Measurements from ENCODE around the gene AKR7A3. TPM values are rescaled to one million over a fixed set of nuclear protein-coding genes. Genes with fewer than 3 reads are reported as not detected.

Gene AKR7A3
- total RNA-seq, 1 experiment from 2014 or later: 1.5 TPM

- Mint-ChIP-seq H3K27ac (peak overlapping the region; percentile 86), H3K4me1 (no peaks in the 10 kb centered on the region), H3K9me3 (no peaks in the 10 kb centered on the region), H3K27me3 (ENCODE audit: low read depth) (no peaks in the 10 kb centered on the region), H3K36me3 (peaks cover 6% of the 10 kb centered on the region; the same call in 1 of the 2 replicates), H3K4me3 (no peak overlapping the region)
- no peak for DNase-seq (ENCODE audit: low spot score)
- TF ChIP-seq, protein P1, sequence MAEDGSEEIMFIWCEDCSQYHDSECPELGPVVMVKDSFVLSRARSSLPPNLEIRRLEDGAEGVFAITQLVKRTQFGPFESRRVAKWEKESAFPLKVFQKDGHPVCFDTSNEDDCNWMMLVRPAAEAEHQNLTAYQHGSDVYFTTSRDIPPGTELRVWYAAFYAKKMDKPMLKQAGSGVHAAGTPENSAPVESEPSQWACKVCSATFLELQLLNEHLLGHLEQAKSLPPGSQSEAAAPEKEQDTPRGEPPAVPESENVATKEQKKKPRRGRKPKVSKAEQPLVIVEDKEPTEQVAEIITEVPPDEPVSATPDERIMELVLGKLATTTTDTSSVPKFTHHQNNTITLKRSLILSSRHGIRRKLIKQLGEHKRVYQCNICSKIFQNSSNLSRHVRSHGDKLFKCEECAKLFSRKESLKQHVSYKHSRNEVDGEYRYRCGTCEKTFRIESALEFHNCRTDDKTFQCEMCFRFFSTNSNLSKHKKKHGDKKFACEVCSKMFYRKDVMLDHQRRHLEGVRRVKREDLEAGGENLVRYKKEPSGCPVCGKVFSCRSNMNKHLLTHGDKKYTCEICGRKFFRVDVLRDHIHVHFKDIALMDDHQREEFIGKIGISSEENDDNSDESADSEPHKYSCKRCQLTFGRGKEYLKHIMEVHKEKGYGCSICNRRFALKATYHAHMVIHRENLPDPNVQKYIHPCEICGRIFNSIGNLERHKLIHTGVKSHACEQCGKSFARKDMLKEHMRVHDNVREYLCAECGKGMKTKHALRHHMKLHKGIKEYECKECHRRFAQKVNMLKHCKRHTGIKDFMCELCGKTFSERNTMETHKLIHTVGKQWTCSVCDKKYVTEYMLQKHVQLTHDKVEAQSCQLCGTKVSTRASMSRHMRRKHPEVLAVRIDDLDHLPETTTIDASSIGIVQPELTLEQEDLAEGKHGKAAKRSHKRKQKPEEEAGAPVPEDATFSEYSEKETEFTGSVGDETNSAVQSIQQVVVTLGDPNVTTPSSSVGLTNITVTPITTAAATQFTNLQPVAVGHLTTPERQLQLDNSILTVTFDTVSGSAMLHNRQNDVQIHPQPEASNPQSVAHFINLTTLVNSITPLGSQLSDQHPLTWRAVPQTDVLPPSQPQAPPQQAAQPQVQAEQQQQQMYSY (CRISPR knock-in tag; IDR thresholded peaks at IDR 0.05): no peak
- TF ChIP-seq TEAD4 (CRISPR knock-in tag; IDR thresholded peaks at IDR 0.05) (no peak), STAT6 (CRISPR knock-in tag; conservative IDR thresholded peaks at IDR 0.05; ENCODE audit: low read depth) (no peak), GABPB1 (CRISPR knock-in tag; IDR thresholded peaks at IDR 0.05) (no peak), CREB1 (CRISPR knock-in tag; IDR thresholded peaks at IDR 0.05) (no peak)
- ChIA-PET POLR2A (no interaction called here), CTCF (interaction anchor here (1.1 kb wide), 1 partner anchor 324 kb away, joined by 4 read pairs; no protein-coding TSS in a partner anchor)
- ATAC-seq: no peak
These were observed 41.0 kb upstream of the AKR7A3 start for GRCh38 chr1:19329611-19330010.

DNA sequence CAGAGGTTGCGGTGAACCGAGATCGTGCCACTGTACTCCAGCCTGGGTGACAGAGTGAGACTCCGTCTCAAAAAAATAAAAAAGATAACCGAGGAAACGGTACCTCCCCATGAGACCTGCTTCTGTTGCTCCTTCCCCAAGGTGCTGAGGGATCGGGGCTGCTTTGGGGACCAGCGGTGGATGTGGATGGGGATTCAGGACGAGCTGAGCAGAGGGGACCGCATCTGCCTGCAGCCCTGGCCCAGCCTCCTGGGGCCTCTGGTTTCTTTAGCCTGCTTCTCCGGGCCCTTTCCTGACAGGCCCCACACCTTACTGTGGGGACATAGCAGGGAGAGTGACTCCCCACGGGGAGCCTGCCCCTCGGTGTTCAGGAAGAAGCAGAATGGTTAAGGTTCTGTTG lies 40.6 kb upstream of the AKR7A3 start:
- POLR2A ChIA-PET: no interaction called here
- Mint-ChIP-seq H3K4me3 (no peak overlapping the region), H3K36me3 (peaks cover 6% of the 10 kb centered on the region; the same call in 1 of the 2 replicates), H3K27ac (peak overlapping the region; percentile 86; the same call in 1 of the 2 replicates), H3K27me3 (ENCODE audit: low read depth) (no peaks in the 10 kb centered on the region), H3K9me3 (no peaks in the 10 kb centered on the region), H3K4me1 (no peaks in the 10 kb centered on the region)
- DNase-seq (ENCODE audit: low spot score) (no peak), ATAC-seq (no peak)
- TF ChIP-seq, protein P2, sequence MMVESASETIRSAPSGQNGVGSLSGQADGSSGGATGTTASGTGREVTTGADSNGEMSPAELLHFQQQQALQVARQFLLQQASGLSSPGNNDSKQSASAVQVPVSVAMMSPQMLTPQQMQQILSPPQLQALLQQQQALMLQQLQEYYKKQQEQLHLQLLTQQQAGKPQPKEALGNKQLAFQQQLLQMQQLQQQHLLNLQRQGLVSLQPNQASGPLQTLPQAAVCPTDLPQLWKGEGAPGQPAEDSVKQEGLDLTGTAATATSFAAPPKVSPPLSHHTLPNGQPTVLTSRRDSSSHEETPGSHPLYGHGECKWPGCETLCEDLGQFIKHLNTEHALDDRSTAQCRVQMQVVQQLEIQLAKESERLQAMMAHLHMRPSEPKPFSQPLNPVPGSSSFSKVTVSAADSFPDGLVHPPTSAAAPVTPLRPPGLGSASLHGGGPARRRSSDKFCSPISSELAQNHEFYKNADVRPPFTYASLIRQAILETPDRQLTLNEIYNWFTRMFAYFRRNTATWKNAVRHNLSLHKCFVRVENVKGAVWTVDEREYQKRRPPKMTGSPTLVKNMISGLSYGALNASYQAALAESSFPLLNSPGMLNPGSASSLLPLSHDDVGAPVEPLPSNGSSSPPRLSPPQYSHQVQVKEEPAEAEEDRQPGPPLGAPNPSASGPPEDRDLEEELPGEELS (CRISPR knock-in tag; IDR thresholded peaks at IDR 0.05): no peak
- CTCF ChIA-PET: interaction anchor here (1.1 kb wide), 1 partner anchor 325 kb away, joined by 4 read pairs; no protein-coding TSS in a partner anchor

GRCh38 chr1:19328486-19328885 lies 39.9 kb upstream of the AKR7A3 start:
- Mint-ChIP-seq H3K36me3 (peaks cover 6% of the 10 kb centered on the region; the same call in 1 of the 2 replicates), H3K4me1 (no peaks in the 10 kb centered on the region), H3K4me3 (no peak overlapping the region), H3K9me3 (no peaks in the 10 kb centered on the region), H3K27ac (no peak overlapping the region), H3K27me3 (ENCODE audit: low read depth) (no peaks in the 10 kb centered on the region)
- CTCF ChIA-PET: no interaction called here
- POLR2A ChIA-PET: no interaction called here
- ATAC-seq (no peak), DNase-seq (ENCODE audit: low spot score) (no peak)
- TF ChIP-seq ZNF532 (CRISPR knock-in tag; IDR thresholded peaks at IDR 0.05; ENCODE audit: borderline replicate concordance): no peak
- TF ChIP-seq, protein P3, sequence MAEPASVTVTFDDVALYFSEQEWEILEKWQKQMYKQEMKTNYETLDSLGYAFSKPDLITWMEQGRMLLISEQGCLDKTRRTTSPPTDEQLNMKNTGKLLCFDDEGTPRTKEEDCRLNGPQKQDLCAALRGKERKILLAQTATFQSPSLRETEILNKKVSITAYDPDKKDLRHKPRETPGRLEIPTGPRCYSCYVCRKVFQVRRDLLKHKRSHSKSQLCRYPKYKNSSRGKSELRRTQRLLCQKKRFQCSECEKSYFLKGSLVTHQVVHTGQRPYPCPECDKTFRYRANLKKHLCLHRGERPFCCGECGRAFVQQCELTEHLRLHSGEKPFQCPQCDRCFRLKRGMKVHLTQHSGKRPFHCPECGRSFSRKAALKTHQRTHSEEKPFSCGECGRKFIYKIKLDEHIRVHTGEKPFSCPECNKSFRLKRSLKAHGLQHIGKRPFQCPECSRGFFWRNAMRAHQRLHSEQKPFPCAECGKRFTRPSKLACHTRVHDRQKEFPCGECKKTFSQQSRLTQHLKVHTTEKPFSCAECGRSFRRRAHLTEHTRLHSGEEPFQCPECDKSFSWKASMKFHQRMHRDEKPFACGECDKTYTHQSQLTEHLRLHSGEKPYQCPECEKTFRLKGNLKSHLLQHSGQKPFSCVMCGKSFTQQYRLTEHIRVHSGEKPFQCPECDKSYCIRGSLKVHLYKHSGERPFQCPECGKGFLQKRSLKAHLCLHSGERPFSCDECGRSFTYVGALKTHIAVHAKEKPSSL (CRISPR knock-in tag; conservative IDR thresholded peaks at IDR 0.05): no peak
- TF ChIP-seq NR3C1 (CRISPR knock-in tag; conservative IDR thresholded peaks at IDR 0.05; ENCODE audit: low read depth): no peak
- TF ChIP-seq CREM (CRISPR knock-in tag; IDR thresholded peaks at IDR 0.05): no peak
- TF ChIP-seq, protein P4, sequence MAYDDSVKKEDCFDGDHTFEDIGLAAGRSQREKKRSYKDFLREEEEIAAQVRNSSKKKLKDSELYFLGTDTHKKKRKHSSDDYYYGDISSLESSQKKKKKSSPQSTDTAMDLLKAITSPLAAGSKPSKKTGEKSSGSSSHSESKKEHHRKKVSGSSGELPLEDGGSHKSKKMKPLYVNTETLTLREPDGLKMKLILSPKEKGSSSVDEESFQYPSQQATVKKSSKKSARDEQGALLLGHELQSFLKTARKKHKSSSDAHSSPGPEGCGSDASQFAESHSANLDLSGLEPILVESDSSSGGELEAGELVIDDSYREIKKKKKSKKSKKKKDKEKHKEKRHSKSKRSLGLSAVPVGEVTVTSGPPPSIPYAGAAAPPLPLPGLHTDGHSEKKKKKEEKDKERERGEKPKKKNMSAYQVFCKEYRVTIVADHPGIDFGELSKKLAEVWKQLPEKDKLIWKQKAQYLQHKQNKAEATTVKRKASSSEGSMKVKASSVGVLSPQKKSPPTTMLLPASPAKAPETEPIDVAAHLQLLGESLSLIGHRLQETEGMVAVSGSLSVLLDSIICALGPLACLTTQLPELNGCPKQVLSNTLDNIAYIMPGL (CRISPR knock-in tag; IDR thresholded peaks at IDR 0.05): no peak
- TF ChIP-seq ELF4 (CRISPR knock-in tag; IDR thresholded peaks at IDR 0.05; ENCODE audit: low read depth): no peak
